Fibroblast of the aortic adventitia (primary cell): ENCODE results near the gene ZFYVE19. TPM values are rescaled to one million over a fixed set of nuclear protein-coding genes. Genes with fewer than 3 reads are reported as not detected.

Source experiments
- DNase-seq: peaks from one replicate; pipeline ENCODE4 v3.0.0-alpha.2; 2010; ENCODE audit warnings: low read depth
- H3K4me3 ChIP-seq: 2 replicates; pipeline ENCODE4 v1.5.1; 2011; ENCODE audit warnings: low read depth, mild to moderate bottlenecking, control low read depth, low read length, moderate library complexity
- total RNA-seq: library from RNA; depleted of rRNA; stranded (reverse); fragments of >200 nt; gene quantifications from 2 replicates; pipeline ENCODE4 v1.2.3, GENCODE V29; 2012; ENCODE audit warnings: low replicate concordance
- TF ChIP-seq, protein P1 (sequence below): IDR thresholded peaks from 2 replicates; pipeline ENCODE4 v1.5.1; 2011; ENCODE audit warnings: mild to moderate bottlenecking, low read length, control low read depth, inconsistent platforms; ENCODE audit not compliant: insufficient read depth

The ZFYVE19 gene
- total RNA-seq, 1 donor: 24.9 TPM

DNA sequence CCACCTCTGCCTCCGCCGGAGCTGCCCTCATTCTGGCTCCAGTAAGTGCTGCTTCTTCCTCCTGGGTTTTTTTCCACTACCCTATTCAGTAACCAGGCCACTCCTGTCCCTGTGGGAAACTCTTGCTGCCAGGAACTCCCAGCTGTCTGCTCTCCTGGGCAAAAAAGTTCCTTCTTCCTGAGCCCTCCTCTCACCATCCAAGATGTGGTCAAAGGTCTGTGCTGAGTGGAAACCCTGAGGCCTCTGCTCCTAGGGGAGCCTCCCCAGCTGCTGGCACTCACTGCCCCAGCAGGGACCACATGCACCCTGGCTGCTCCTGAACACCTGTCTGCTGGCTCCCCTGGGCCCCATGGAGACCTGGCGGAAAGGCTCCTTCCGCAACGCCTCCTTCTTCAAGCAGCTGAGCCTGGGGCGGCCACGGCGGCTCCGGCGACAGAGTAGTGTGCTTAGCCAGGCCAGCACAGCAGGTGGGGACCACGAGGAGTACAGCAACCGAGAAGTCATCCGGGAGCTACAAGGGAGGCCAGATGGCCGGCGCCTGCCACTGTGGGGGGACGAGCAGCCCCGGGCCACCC lies 36.7 kb upstream of the ZFYVE19 start:
- no peak overlapping the region for H3K4me3 ChIP-seq
- TF ChIP-seq, protein P1, sequence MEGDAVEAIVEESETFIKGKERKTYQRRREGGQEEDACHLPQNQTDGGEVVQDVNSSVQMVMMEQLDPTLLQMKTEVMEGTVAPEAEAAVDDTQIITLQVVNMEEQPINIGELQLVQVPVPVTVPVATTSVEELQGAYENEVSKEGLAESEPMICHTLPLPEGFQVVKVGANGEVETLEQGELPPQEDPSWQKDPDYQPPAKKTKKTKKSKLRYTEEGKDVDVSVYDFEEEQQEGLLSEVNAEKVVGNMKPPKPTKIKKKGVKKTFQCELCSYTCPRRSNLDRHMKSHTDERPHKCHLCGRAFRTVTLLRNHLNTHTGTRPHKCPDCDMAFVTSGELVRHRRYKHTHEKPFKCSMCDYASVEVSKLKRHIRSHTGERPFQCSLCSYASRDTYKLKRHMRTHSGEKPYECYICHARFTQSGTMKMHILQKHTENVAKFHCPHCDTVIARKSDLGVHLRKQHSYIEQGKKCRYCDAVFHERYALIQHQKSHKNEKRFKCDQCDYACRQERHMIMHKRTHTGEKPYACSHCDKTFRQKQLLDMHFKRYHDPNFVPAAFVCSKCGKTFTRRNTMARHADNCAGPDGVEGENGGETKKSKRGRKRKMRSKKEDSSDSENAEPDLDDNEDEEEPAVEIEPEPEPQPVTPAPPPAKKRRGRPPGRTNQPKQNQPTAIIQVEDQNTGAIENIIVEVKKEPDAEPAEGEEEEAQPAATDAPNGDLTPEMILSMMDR: no peak
- DNase-seq: no peak

DNA sequence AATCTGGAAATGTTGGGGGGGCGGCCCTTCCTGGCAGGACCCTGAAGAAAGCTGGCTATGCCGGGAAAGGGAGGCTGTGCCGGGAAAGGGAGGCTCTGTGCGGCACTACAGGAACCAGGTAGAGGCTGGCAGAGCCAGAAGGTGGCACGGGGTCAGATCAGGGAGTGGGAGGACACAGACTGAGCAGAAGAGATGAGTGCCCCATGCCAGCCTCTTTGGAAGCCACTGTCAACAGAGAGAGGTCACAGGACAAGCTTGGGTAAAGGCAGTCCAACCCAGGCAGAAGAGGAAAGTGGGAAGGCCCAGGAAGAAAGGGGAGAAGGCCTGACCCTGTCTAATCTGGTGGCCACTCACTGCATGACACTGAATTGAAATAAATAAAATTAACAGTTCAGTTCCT lies 35.6 kb upstream of the ZFYVE19 start:
- TF ChIP-seq, protein P1: no peak
- no peak overlapping the region for H3K4me3 ChIP-seq
- no peak for DNase-seq

DNA sequence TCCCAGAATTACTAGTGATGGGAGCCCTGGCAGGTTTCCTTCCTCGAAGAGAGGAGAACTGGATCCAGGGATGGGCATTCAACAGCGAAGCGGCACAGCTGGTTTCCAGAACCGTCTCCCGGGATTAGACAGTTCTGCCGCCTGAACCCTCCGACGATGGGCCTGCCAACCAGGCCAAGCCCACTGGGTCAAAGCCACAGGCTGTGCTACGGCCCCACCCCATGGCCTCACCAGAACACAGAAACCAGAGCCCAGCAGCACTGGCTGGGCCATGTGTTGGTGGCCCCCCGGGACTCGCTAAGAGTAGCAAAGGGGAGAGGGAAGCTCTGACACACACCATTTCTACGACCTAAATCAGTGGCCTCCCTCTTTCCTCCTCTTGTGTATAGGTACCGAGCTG lies 34.9 kb upstream of the ZFYVE19 start:
- no peak overlapping the region for H3K4me3 ChIP-seq
- TF ChIP-seq, protein P1: no peak
- DNase-seq: no peak

DNA sequence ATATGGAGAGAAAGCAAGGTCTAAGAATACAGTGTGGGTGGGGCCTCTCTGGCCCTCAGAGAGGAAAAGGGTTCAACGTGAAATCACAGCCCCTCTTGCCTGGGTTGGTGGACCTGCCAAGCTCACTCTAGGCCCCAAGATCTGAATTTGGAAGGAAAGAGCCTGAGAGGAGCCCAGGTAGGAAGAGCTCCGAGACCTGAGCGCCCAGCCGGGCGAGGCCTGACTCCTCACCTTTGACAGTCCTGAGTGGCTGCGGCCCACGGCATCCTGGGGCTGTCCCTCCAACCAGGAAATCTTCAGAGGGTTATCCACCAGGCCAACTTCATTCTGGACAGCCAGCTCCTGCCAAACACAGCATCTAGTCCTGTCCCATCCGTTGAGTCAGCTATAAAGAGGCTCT lies 33.4 kb upstream of the ZFYVE19 start:
- H3K4me3 ChIP-seq: no peak overlapping the region
- DNase-seq: no peak
- TF ChIP-seq, protein P1: no peak

DNA sequence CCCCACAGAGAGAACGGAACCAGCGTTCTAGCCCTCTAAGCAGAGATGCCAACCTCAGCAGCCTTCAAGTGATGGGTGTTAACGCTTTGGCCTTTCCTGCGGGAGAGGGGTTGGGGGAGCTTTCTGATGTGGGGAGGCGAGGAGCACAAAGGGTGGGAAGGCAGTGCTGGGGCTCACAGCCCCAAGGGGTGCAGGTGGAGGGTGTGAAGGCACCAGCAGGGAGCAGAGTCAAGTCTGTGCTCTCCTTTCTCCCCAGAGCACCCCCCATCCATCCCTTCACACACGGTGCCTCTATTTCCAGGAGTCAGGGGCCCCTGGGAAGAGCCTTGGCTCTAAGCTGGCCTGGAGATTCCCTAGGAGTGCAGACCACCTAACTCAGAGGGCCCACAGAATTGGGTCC lies 33.0 kb upstream of the ZFYVE19 start:
- H3K4me3 ChIP-seq: no peak overlapping the region
- TF ChIP-seq, protein P1: no peak
- no peak for DNase-seq

DNA sequence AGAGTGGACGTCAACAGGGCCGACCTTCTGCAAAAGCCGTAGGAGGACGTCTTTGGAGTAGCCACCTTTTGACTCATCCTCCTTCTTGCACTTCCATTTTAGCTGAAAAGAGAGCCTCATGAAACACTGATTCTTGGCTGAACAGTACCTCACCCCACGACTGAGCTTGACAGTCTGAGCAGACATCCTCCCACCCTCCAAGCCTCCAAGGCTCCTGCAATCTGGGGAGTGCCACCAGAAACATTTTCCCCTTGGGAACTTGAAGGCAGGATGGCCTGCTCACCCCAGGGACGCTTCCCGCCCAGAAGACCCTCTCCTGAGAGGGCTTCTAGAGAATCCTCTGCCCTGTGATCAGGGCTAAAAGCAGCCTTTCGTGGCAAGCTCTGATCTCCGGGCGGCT lies 31.9 kb upstream of the ZFYVE19 start:
- TF ChIP-seq, protein P1: no peak
- no peak overlapping the region for H3K4me3 ChIP-seq
- DNase-seq: no peak
